SK-N-MC (cell line): ENCODE results near the gene PRKN.

ENCODE experiments used
- EZH2 ChIP-seq: fragments of 200-600 bp; sonication (generic); IDR thresholded peaks from one replicate; pipeline ENCODE4 v1.6.1; 2017; ENCODE audit warnings: antibody characterized with exemption
- POLR2AphosphoS5 ChIP-seq: IDR thresholded peaks from 2 replicates; pipeline ENCODE4 v1.6.1; 2012; ENCODE audit warnings: mild to moderate bottlenecking, low read depth, low read length, borderline replicate concordance

- TF ChIP-seq POLR2AphosphoS5 = no peak
- TF ChIP-seq EZH2 = no peak
Observed at GRCh38 chr6:161463071-161463470, 1264.5 kb downstream of the PRKN start.
